ENCODE measurements around the gene NEK11. TPM values are rescaled to one million over a fixed set of nuclear protein-coding genes. Genes with fewer than 3 reads are reported as not detected.

The NEK11 gene
- total and polyA plus RNA-seq, 4 donors, result 4.0 to 36.3 (median 9.8) TPM

DNA sequence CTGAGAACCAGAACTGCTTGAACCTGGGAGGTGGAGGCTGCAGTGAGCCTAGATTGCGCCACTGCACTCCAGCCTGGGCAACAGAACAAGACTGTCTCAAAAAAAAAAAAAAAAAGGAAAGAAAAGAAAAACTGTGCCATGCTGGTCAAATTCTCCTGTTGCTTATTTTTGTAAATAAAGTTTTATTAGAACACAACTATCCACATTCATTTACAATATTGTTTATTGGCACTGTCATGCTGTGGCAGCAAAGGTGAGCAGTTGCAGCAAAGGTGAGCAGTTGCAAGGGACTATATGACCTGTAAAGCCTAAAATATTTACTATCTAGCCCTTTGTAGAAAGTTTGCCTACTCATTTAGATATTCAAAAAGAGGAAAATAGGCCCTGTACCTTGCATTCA, 18.4 kb upstream of the NEK11 start:
- no peak overlapping the region for H3K9ac ChIP-seq (ENCODE audit: insufficient read depth in 1 of 2, low read length in 2 of 2)
- no peak overlapping the region for H3K4me3 ChIP-seq
- WGBS, 2 donors, result 98 to 100% methylated on average over 1 of the region's 1 CpG
- no peak overlapping the region for H3K27ac ChIP-seq (ENCODE audit: low read depth in 1 of 2, low read length in 1 of 2)
- DNase-seq (no peak), ATAC-seq (ENCODE audit: insufficient read depth, low FRiP score) (no peak)
- H3K36me3 ChIP-seq (ENCODE audit: control insufficient read depth in 4 of 4, insufficient read depth in 4 of 4, low read length in 4 of 4), result peaks cover 6 to 26% (median 14%) of the 10 kb centered on the region in 4 donors
- TF ChIP-seq, protein P1, sequence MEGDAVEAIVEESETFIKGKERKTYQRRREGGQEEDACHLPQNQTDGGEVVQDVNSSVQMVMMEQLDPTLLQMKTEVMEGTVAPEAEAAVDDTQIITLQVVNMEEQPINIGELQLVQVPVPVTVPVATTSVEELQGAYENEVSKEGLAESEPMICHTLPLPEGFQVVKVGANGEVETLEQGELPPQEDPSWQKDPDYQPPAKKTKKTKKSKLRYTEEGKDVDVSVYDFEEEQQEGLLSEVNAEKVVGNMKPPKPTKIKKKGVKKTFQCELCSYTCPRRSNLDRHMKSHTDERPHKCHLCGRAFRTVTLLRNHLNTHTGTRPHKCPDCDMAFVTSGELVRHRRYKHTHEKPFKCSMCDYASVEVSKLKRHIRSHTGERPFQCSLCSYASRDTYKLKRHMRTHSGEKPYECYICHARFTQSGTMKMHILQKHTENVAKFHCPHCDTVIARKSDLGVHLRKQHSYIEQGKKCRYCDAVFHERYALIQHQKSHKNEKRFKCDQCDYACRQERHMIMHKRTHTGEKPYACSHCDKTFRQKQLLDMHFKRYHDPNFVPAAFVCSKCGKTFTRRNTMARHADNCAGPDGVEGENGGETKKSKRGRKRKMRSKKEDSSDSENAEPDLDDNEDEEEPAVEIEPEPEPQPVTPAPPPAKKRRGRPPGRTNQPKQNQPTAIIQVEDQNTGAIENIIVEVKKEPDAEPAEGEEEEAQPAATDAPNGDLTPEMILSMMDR (IDR thresholded peaks at IDR 0.05; ENCODE audit: control extremely low read depth, extremely low read depth), result no peak
- no peaks in the 10 kb centered on the region for H3K27me3 ChIP-seq (ENCODE audit: control insufficient read depth in 3 of 3, insufficient read depth in 3 of 3, low read length in 2 of 3)
- H3K9me3 ChIP-seq (ENCODE audit: control insufficient read depth in 4 of 4, insufficient read depth in 3 of 4, low read length in 3 of 4), result no peaks in the 10 kb centered on the region
- no peaks in the 10 kb centered on the region for H3K4me1 ChIP-seq (ENCODE audit: control insufficient read depth in 5 of 5, insufficient read depth in 5 of 5, low read length in 5 of 5)

DNA sequence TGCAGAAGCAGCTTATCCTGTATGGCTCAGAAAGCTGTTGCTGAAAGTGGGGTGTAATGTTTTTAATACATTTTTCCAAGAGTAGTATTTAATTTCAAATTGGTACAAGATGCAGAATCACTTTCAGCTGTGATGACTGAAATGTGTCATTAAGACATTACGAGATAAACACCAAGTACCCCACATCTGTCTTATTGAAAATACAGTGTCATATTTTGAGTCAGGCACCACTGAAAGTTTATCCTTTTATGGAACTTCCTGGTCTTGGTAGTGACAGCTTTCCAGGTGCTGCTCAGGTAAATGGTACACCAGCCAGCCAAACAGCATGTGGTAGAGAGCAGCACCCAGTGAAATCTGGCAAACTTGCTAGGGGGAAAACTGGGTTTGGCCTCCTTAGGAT, 17.0 kb upstream of the NEK11 start:
- 88 to 89% methylated on average over 1 of the region's 1 CpG for WGBS, 2 donors
- Histone ChIP-seq H3K9me3 (ENCODE audit: control insufficient read depth in 4 of 4, insufficient read depth in 3 of 4, low read length in 3 of 4) (no peaks in the 10 kb centered on the region), H3K36me3 (ENCODE audit: control insufficient read depth in 4 of 4, insufficient read depth in 4 of 4, low read length in 4 of 4) (peaks cover 8 to 30% (median 17%) of the 10 kb centered on the region in 4 donors), H3K27ac (ENCODE audit: low read depth in 1 of 2, low read length in 1 of 2) (no peak overlapping the region), H3K4me3 (no peak overlapping the region), H3K27me3 (ENCODE audit: control insufficient read depth in 3 of 3, insufficient read depth in 3 of 3, low read length in 2 of 3) (no peaks in the 10 kb centered on the region), H3K4me1 (ENCODE audit: control insufficient read depth in 5 of 5, insufficient read depth in 5 of 5, low read length in 5 of 5) (no peaks in the 10 kb centered on the region), H3K9ac (ENCODE audit: insufficient read depth in 1 of 2, low read length in 2 of 2) (no peak overlapping the region)
- TF ChIP-seq, protein P1 (IDR thresholded peaks at IDR 0.05; ENCODE audit: control extremely low read depth, extremely low read depth), result no peak
- DNase-seq (no peak), ATAC-seq (ENCODE audit: insufficient read depth, low FRiP score) (no peak)

DNA sequence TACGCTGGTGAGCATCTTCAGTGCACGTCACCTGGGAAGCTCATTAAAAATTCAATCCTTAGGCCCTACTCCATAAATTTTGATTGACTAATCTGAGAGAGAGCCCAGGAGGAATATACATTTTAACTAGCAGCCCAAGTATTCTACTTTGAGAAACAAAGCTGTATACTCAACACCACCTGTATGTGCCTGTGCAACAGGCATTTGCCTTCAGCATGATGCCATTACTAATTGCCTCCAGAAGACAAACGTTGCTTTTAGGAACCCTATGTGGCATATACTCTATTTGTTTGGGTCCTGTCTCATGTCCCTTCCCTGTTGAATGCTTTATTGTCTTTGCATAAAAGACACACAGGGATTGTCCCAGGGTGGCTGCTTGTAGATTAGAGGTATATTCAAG, 7.7 kb upstream of the NEK11 start:
- Histone ChIP-seq H3K27me3 (ENCODE audit: control insufficient read depth in 3 of 3, insufficient read depth in 3 of 3, low read length in 2 of 3) (no peaks in the 10 kb centered on the region), H3K27ac (ENCODE audit: low read depth in 1 of 2, low read length in 1 of 2) (no peak overlapping the region), H3K4me3 (no peak overlapping the region), H3K9ac (ENCODE audit: insufficient read depth in 1 of 2, low read length in 2 of 2) (no peak overlapping the region), H3K36me3 (ENCODE audit: control insufficient read depth in 4 of 4, insufficient read depth in 4 of 4, low read length in 4 of 4) (peaks cover 5 to 40% (median 16%) of the 10 kb centered on the region in 4 donors), H3K4me1 (ENCODE audit: control insufficient read depth in 5 of 5, insufficient read depth in 5 of 5, low read length in 5 of 5) (peaks cover 0 to 25% (median 3%) of the 10 kb centered on the region in 5 donors), H3K9me3 (ENCODE audit: control insufficient read depth in 4 of 4, insufficient read depth in 3 of 4, low read length in 3 of 4) (no peaks in the 10 kb centered on the region)
- ATAC-seq (ENCODE audit: insufficient read depth, low FRiP score) (no peak), DNase-seq (no peak)
- WGBS, 2 donors, result 90 to 92% methylated on average over 3 of the region's 3 CpGs
- TF ChIP-seq, protein P1 (IDR thresholded peaks at IDR 0.05; ENCODE audit: control extremely low read depth, extremely low read depth), result no peak

DNA sequence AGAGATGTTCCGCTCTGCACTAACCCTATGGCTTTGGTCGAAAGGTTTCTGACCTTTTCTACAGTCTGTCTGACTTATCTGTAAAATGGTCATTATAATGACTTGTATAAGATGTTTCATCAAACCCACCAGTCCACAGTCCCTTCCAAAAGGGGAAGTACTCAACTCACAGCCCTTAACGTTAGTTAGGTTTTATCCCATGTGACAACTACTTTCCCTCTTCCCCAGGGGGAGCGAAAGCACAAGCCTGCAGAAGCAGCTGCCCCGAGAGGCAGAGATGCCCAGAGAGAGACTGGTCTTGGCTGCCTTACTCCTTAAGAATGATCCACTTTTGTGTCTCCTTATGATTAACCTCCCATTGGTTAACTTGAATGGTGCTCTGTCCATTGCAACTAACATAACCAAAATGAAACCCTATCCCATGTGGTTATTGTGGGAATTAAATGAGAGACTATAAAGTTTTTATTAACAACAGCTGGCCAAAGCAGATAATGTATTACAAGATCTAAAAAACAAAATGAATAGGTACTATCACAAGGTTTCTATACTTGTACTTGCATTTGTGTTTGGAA, 6.5 kb upstream of the NEK11 start:
- ATAC-seq (ENCODE audit: insufficient read depth, low FRiP score) (no peak), DNase-seq (no peak)
- H3K27ac ChIP-seq (ENCODE audit: low read depth in 1 of 2, low read length in 1 of 2), result no peak overlapping the region
- TF ChIP-seq, protein P1 (IDR thresholded peaks at IDR 0.05; ENCODE audit: control extremely low read depth, extremely low read depth), result no peak
- no peak overlapping the region for H3K4me3 ChIP-seq
- peaks cover 0 to 33% (median 3%) of the 10 kb centered on the region in 5 donors for H3K4me1 ChIP-seq (ENCODE audit: control insufficient read depth in 5 of 5, insufficient read depth in 5 of 5, low read length in 5 of 5)
- H3K36me3 ChIP-seq (ENCODE audit: control insufficient read depth in 4 of 4, insufficient read depth in 4 of 4, low read length in 4 of 4), result peaks cover 4 to 32% (median 15%) of the 10 kb centered on the region in 4 donors
- WGBS, 2 donors, result 47 to 63% methylated on average over 5 of the region's 5 CpGs
- no peaks in the 10 kb centered on the region for H3K27me3 ChIP-seq (ENCODE audit: control insufficient read depth in 3 of 3, insufficient read depth in 3 of 3, low read length in 2 of 3)
- no peaks in the 10 kb centered on the region for H3K9me3 ChIP-seq (ENCODE audit: control insufficient read depth in 4 of 4, insufficient read depth in 3 of 4, low read length in 3 of 4)
- no peak overlapping the region for H3K9ac ChIP-seq (ENCODE audit: insufficient read depth in 1 of 2, low read length in 2 of 2)

Data from lung (tissue), 12 donors.